HuH-7 (cell line): ENCODE results near the gene EBF3.

Experiments used
- DNase-seq: peaks from one replicate; pipeline ENCODE4 v3.0.0; 2011; ENCODE audit warnings: low spot score

EBF3 gene

DNA sequence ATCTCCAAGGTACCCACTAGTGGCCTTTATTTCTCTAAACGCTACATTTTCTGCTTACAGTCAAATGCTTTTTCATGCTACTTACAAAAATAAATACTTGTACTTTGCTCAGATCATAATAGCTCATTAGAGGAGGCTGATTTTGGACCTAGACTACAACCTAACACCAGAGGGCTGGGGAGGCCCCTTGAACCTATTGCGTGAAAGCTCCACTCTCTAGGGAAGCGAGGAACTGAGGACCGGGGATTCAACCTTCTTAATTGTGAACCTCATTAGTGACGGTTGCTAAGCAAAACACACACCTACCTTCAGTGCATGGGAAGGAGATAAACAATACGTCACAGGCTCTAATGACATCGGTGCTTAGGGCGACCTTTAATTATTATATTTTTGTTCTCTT lies 92.1 kb downstream of the EBF3 start:
- no peak for DNase-seq

- DNase-seq = no peak
Observed at GRCh38 chr10:129870961-129871621, 93.0 kb downstream of the EBF3 start.

GRCh38 chr10:129870474-129870757 lies 93.7 kb downstream of the EBF3 start:
- no peak for DNase-seq

GRCh38 chr10:129869596-129870473 lies 94.2 kb downstream of the EBF3 start:
- DNase-seq = no peak

DNA sequence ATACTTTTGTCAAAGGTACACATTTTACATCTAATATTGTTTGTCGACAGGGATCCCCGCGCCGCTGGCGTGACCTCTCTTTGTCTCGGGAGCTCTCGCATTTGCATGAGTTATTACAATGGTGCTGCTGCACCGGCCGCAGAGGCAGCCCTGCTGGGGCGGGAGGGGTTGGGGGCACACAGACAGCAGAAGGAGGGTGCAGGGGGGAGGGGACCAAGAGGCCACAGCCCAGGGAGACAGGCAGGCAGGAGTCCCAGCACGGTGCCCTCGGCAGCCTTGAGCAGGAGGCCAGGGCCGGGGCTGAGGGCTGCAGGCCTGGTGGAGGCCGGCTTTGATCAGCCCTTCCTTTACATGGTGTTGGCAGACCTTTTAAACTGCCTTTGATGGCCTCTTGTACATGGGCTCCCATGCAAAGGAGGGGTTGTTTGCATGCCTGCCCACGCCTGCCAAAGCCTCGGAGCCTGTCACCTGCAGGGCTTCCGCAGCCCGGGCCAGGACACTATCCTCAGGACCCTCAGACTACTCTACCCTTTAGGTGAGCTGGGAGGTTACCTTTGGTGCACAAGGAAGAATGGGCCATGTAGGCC lies 95.5 kb downstream of the EBF3 start:
- DNase-seq = no peak

GRCh38 chr10:129867631-129868179 lies 96.4 kb downstream of the EBF3 start:
- no peak for DNase-seq

GRCh38 chr10:129866894-129867293 lies 97.2 kb downstream of the EBF3 start:
- no peak for DNase-seq

GRCh38 chr10:129865960-129866359 lies 98.1 kb downstream of the EBF3 start:
- DNase-seq = peak; percentile 37

DNA sequence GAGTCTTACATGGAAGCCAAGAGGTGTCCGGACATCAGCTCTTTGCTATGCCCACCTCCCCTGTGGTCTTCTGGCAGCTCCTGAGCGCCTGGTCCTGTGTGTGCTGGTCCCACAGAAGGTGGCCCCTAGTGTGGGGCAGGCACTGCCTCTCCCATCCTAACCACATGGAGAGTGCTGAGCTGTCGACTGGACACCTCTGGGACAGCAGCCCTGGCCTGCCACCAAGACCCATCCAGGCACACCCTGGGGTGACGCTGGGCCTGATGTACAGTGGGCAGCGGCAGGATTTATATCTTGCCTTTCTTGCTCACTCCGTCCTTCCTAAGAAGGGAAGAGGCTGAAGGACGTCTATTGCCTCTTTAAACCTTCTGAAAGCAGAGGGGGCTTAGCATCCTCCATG lies 98.7 kb downstream of the EBF3 start:
- DNase-seq = no peak

DNA sequence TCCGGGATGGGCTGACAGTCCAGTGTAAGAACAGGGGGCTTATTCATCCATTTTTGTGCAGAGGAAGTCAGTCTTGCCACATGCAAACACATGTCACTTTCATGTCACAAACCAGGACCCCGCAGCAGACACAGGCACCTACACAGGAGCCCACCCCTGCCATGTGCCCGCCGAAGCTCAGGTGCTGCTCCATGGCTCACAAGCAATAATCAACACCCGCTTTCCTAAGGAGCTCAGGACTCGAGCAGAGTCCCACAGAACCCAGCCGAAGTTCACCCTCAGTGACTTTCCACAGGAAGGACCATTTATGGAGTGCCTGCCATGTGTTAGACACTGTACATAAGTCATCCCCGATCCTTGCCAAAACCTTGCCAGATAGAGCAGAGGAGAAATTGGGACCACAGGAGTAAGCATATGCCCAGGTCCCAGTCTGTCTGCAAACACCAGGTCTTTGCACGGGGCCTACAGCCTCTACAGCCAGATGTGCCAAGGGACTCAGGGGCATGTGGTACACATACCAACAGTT lies 99.4 kb downstream of the EBF3 start:
- no peak for DNase-seq

DNA sequence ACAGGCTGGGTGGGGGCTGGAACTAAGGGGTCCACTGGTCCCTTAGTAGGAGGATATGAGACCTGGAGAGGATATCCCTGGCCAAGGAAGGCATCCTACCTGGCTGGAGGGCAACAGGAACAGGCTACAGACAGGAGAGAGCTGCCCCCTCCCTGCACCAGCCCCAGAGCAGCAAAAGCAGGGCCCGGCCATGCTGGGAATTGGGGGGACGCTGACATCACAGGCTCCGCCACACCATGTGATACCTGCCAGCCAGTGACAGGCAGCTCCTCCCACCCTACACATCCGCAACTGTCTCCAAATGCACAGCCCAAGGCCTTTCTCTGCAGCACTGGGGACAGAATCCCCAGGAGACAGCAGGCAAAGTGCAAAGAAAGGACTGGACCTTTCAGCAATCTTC lies 100.0 kb downstream of the EBF3 start:
- DNase-seq = no peak

- no peak for DNase-seq
Observed at GRCh38 chr10:129863201-129863663, 100.8 kb downstream of the EBF3 start.

GRCh38 chr10:129861776-129862531 lies 102.1 kb downstream of the EBF3 start:
- no peak for DNase-seq

GRCh38 chr10:129860396-129860795 lies 103.7 kb downstream of the EBF3 start:
- no peak for DNase-seq

- no peak for DNase-seq
Observed at GRCh38 chr10:129859536-129859935, 104.5 kb downstream of the EBF3 start.

- no peak for DNase-seq
Observed at GRCh38 chr10:129857242-129857960, 106.7 kb downstream of the EBF3 start.

DNA sequence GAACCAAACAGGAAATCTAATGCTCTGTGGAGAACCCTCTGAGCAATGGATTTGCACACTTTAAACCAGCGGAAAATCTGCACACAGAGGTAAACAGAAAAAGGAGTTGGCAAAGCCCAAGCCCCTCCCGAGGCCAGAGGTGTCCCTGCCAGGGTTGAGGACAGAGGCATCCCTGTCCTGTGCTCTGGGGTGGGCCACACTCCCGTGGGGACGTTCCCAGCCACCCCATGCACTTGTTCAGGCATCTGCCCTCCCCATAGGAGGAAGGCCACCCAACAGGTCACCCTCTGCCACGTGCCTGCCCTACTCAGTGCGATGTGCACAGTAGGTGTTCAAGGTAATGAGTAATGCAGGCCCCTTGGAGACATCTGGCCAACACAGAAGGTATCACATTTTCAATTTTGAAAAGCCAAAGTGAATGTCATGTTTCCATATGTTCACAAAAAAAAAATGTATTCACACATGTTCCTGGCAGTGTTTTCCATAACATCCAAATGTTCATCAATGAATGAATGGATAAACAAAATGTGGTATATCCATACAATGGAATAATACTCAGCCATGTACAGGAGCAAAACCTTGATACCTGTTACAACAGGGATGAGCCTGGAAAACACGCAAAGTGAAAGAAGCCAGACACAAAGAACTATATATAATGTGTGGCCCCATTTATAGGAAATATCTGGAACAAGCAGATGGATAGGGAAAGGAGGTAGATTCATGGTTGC lies 108.1 kb downstream of the EBF3 start:
- DNase-seq = no peak

- no peak for DNase-seq
Observed at GRCh38 chr10:129854796-129855705, 109.0 kb downstream of the EBF3 start.

DNA sequence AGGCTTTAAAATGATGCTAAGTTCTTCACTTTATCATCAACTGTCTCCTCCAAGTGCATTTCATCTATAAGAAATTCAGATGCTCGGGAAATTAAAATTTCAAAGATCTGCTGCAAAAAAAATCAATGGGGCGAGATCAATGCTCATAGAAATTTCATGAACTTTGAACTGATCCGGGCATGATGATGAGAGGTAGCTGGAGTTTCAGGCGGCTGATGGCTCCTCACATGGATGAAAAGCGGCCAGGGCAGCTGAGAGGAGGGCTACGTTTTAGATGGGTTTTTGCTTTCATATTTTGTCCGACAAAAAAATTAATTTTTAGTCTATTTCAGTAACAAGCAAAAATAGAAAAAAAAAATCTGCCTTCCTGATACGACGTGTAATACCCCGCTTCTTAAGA lies 109.9 kb downstream of the EBF3 start:
- no peak for DNase-seq

DNA sequence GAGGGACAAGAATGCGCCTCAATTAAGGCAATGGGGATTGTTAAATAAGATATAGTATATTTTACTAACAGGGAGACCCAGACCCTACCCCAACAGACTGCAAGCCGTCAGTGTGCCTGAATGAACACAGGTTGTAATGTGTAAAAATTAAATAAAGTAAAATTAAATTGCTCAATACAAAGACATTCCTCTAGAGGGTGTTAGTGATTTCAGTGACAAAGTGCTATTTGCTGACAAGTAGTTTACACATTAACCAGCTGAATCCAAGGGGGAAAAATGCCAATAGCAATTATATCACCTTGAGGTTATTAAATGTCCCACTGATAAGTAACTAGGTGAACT lies 110.5 kb downstream of the EBF3 start:
- DNase-seq = peak; percentile 87
